HEK293T (cell line): ENCODE measurements around the gene IL10.
"Not testable (repeated sequence)": the region's sequence is repeated elsewhere in the genome, so short reads cannot be mapped to it uniquely, and the experiment has no call there.

Experiments
- CTCF ChIA-PET: fragments of 350-600 bp; formaldehyde crosslinking; extraction: SDS; loops from one replicate; lab custom pipeline; 2021; ENCODE audit warnings: antibody characterized with exemption, inconsistent platforms; lab: Yijun Ruan, JAX
- POLR2A ChIA-PET: fragments of 350-600 bp; formaldehyde crosslinking; extraction: SDS; loops from one replicate; lab custom pipeline; 2020; ENCODE audit warnings: antibody characterized with exemption, inconsistent platforms; lab: Yijun Ruan, JAX
- DNase-seq: peaks from one replicate; pipeline ENCODE4 v3.0.0; 2012; ENCODE audit warnings: mixed read lengths; ENCODE audit errors: extremely low spot score
- ARNT ChIP-seq: fragments of 450-650 bp; IDR thresholded peaks from 2 replicates; pipeline ENCODE4 v1.6.1; 2017; ENCODE audit warnings: mild to moderate bottlenecking
- BHLHE40 ChIP-seq: fragments of 450-650 bp; IDR thresholded peaks from 2 replicates; pipeline ENCODE4 v1.6.1; 2016; ENCODE audit warnings: mild to moderate bottlenecking, moderate library complexity, borderline replicate concordance
- CTBP1 ChIP-seq: fragments of 450-650 bp; IDR thresholded peaks from 2 replicates; pipeline ENCODE4 v1.6.1; 2016; ENCODE audit warnings: borderline replicate concordance
- ELF4 ChIP-seq: fragments of 450-650 bp; IDR thresholded peaks from 2 replicates; pipeline ENCODE4 v1.6.1; 2017; ENCODE audit warnings: antibody characterized with exemption
- FOXA1 ChIP-seq: fragments of 450-650 bp; IDR thresholded peaks from 2 replicates; pipeline ENCODE4 v1.6.1; 2016; ENCODE audit warnings: mild to moderate bottlenecking
- FOXK2 ChIP-seq: fragments of 450-650 bp; IDR thresholded peaks from 2 replicates; pipeline ENCODE4 v1.6.1; 2016; ENCODE audit warnings: mild to moderate bottlenecking
- FOXM1 ChIP-seq: fragments of 450-650 bp; IDR thresholded peaks from 2 replicates; pipeline ENCODE4 v1.6.1; 2017; ENCODE audit warnings: mild to moderate bottlenecking, borderline replicate concordance
- HDGF ChIP-seq: fragments of 450-650 bp; IDR thresholded peaks from 2 replicates; pipeline ENCODE4 v1.6.1; 2017; ENCODE audit warnings: antibody characterized with exemption, borderline replicate concordance
- L3MBTL2 ChIP-seq: fragments of 450-650 bp; conservative IDR thresholded peaks from 2 replicates; pipeline ENCODE4 v1.6.1; 2016; ENCODE audit warnings: mild to moderate bottlenecking
- LEF1 ChIP-seq: fragments of 450-650 bp; IDR thresholded peaks from 2 replicates; pipeline ENCODE4 v1.6.1; 2017; ENCODE audit warnings: mild to moderate bottlenecking, borderline replicate concordance
- NFRKB ChIP-seq: fragments of 450-650 bp; IDR thresholded peaks from 2 replicates; pipeline ENCODE4 v1.6.1; 2016; ENCODE audit warnings: mild to moderate bottlenecking, moderate library complexity
- PKNOX1 ChIP-seq: fragments of 450-650 bp; IDR thresholded peaks from 2 replicates; pipeline ENCODE4 v1.6.1; 2016
- SP1 ChIP-seq: fragments of 450-650 bp; IDR thresholded peaks from 2 replicates; pipeline ENCODE4 v1.6.1; 2017
- SUZ12 ChIP-seq: fragments of 450-650 bp; IDR thresholded peaks from 2 replicates; pipeline ENCODE4 v1.6.1; 2016; ENCODE audit warnings: mild to moderate bottlenecking
- TARDBP ChIP-seq: fragments of 450-650 bp; IDR thresholded peaks from 2 replicates; pipeline ENCODE4 v1.6.1; 2016
- ZNF384 ChIP-seq: fragments of 450-650 bp; IDR thresholded peaks from 2 replicates; pipeline ENCODE4 v1.6.1; 2016

Gene IL10

DNA sequence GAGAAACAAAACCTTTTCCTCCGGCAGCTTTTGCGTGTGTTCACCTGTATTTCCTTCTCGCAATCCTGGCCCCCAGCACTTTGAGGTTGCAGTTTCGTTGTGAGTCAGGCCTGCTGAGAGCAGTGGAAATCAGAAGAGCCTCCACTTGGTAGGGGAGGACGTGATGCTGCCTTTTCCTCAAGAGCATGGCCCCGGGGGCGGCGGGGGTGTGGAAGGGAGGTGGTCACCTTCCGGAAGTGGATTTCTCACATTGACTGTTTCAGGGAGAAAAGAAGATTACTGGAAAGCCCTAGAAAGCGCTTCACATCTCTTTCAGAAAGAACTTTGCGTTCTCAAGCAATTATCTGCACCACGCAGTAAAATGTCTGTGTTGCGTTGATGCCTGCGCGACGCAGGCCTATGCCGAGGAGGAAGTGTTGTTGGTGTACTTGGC, 12.2 kb upstream of the IL10 start:
- DNase-seq: no peak
- TF ChIP-seq NFRKB (no peak), LEF1 (no peak), CTBP1 (no peak), HDGF (no peak), L3MBTL2 (no peak), FOXA1 (no peak)
- ChIA-PET CTCF (no interaction called here), POLR2A (no interaction called here)

- POLR2A ChIA-PET: no interaction called here
- no peak for DNase-seq
- CTCF ChIA-PET: no interaction called here
- TF ChIP-seq SUZ12: no peak
- no peak for TF ChIP-seq ELF4
- TF ChIP-seq NFRKB: no peak
- no peak for TF ChIP-seq LEF1
- TF ChIP-seq L3MBTL2: no peak
- no peak for TF ChIP-seq HDGF
- TF ChIP-seq FOXA1: no peak
- no peak for TF ChIP-seq CTBP1
Measured at GRCh38 chr1:206783506-206783905, 11.2 kb upstream of the IL10 start.

GRCh38 chr1:206782448-206782847, 10.2 kb upstream of the IL10 start:
- no peak for DNase-seq
- TF ChIP-seq L3MBTL2: no peak
- ChIA-PET CTCF (no interaction called here), POLR2A (no interaction called here)

GRCh38 chr1:206779638-206780037, 7.3 kb upstream of the IL10 start:
- DNase-seq: no peak
- POLR2A ChIA-PET: no interaction called here
- CTCF ChIA-PET: no interaction called here
- no peak for TF ChIP-seq PKNOX1
- no peak for TF ChIP-seq FOXK2
- TF ChIP-seq FOXA1: no peak
- TF ChIP-seq BHLHE40: no peak
- TF ChIP-seq TARDBP: no peak
- TF ChIP-seq HDGF: no peak
- no peak for TF ChIP-seq ZNF384
- TF ChIP-seq CTBP1: no peak
- TF ChIP-seq ELF4: no peak
- no peak for TF ChIP-seq SUZ12
- TF ChIP-seq LEF1: no peak
- TF ChIP-seq SP1: no peak
- no peak for TF ChIP-seq NFRKB
- TF ChIP-seq ARNT: no peak
- TF ChIP-seq FOXM1: no peak

DNA sequence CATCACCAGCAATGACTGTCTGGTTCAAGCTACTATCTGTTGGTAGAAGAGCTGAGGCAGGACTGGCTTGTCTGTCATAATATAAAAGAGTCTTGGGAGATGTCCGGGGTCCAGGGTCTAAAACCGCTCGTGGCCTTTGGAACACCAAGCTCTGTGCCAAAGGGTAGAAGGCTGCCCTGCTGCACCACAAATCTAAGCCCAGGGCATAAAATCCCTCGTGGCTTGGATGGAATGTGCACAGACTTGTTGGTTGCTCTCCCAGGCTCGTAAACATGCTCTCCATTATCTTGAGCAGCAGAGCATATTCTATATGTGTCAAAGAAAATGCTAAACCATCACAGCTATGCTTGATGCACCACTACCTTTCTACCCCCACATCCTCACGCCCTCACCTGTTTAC, 6.6 kb upstream of the IL10 start:
- POLR2A ChIA-PET, DNase-seq, CTCF ChIA-PET: not testable (repeated sequence)

DNA sequence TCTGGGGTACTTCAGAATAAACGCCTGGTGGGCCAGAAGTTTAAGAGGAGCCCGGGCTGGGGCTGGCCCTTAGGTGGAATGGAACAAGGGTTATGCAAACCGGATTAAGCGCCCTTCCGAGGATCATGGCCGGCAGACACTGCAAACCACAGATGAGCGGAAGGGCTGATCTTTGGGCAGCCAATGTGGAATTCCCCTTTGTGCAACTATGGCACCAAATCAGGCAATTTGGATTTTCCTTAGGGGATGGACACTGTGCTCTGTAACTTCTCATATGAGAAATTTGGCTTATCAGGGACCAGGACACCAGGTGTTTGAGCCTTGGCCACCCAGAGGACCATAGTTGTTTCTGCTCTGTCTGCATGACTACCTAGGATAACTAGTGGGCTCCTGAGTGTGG, 5.7 kb upstream of the IL10 start:
- TF ChIP-seq FOXK2 (no peak), PKNOX1 (no peak), LEF1 (no peak), SUZ12 (no peak), NFRKB (no peak), HDGF (no peak), ELF4 (no peak), CTBP1 (no peak), L3MBTL2 (no peak), FOXM1 (no peak), ZNF384 (no peak), TARDBP (no peak), ARNT (no peak), FOXA1 (no peak), SP1 (no peak), BHLHE40 (no peak)
- no peak for DNase-seq
- POLR2A ChIA-PET: no interaction called here
- CTCF ChIA-PET: no interaction called here

- ChIA-PET POLR2A (no interaction called here), CTCF (interaction anchor here (0.9 kb wide), 1 partner anchor 167 kb away, joined by 3 read pairs; no protein-coding TSS in a partner anchor)
- no peak for DNase-seq
- no peak for TF ChIP-seq BHLHE40
- TF ChIP-seq ZNF384: no peak
- TF ChIP-seq FOXK2: no peak
- no peak for TF ChIP-seq HDGF
- TF ChIP-seq NFRKB: no peak
- no peak for TF ChIP-seq FOXM1
- no peak for TF ChIP-seq ELF4
- TF ChIP-seq FOXA1: no peak
- TF ChIP-seq CTBP1: no peak
- TF ChIP-seq L3MBTL2: no peak
- no peak for TF ChIP-seq ARNT
Measured at GRCh38 chr1:206776229-206776628, 3.9 kb upstream of the IL10 start.

DNA sequence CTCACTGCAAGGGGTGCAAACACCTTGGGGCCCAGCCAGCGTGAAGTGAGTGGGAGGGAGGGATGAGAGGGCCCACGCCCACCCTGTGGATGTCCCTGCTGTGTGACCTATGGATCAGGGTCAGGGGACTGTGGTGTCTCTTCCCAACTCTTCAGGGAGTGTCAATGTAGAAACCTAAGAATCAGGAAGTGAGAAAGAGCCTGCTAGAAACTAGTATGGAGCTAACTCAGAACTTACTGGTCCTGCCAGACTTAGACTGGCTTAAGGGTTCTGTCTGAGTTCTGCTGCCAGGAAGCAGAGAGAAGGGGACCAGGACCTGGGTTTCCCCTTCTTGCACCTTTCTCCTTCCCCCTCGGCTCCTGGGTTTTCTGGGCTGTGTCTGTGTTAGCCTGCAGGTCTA, 1.8 kb upstream of the IL10 start:
- CTCF ChIA-PET: interaction anchor here (0.6 kb wide), 1 partner anchor 269 kb away, joined by 5 read pairs; no protein-coding TSS in a partner anchor
- DNase-seq: no peak
- POLR2A ChIA-PET: no interaction called here
- TF ChIP-seq FOXA1 (no peak), ELF4 (no peak), ZNF384 (no peak), FOXM1 (no peak), TARDBP (no peak), BHLHE40 (no peak), ARNT (no peak)
